Mucosa of descending colon (tissue), 3 donors: ENCODE results near the gene OSBPL8. TPM values are rescaled to one million over a fixed set of nuclear protein-coding genes. Genes with fewer than 3 reads are reported as not detected.
"Not testable (repeated sequence)": the region's sequence is repeated elsewhere in the genome, so short reads cannot be mapped to it uniquely, and the experiment has no call there.

Experiments used
- ATAC-seq: fragments of 200-7000 bp; cut with Tn5 transposase; one replicate; pipeline ENCODE4 v1.9.1; 2020; ENCODE audit warnings: mild to moderate bottlenecking, moderate library complexity
- DNase-seq, 3 donors: peaks; one replicate each; pipeline ENCODE4 v3.0.0-alpha.2; 2020
- H3K36me3 ChIP-seq: fragments of 200-600 bp; one replicate; pipeline ENCODE4 v1.8.0; 2021; ENCODE audit warnings: low read depth, mild to moderate bottlenecking
- H3K4me1 ChIP-seq: fragments of 200-600 bp; one replicate; pipeline ENCODE4 v1.8.0; 2021; ENCODE audit warnings: low read depth, mild to moderate bottlenecking
- H3K4me3 ChIP-seq: fragments of 200-600 bp; one replicate; pipeline ENCODE4 v1.8.0; 2021; ENCODE audit warnings: mild to moderate bottlenecking
- H3K9me3 ChIP-seq: fragments of 200-600 bp; one replicate; pipeline ENCODE4 v1.8.0; 2021; ENCODE audit warnings: mild to moderate bottlenecking
- intact Hi-C, 2 donors: fragments of 100-400 bp; cut with DNase I in 1 of 2; cut with micrococcal nuclease in 1 of 2; formaldehyde crosslinking; loops; one replicate each; pipeline versions ENCODE4 v1.11.0 to v1.11.1; 2022; cut with DNase I, micrococcal nuclease
- total RNA-seq, 3 donors: library from RNA; stranded (reverse); fragmentation: NEBNext Ultra II Directional in 2 of 3; extraction: Animal tissue kit (Norgen Biotek cat#: 25700) in 2 of 3; gene quantifications; one replicate each; pipeline versions ENCODE4 v1.2.1 to v1.2.4, GENCODE V29; 2021 to 2023
- TF ChIP-seq, protein P1 (sequence below): fragments of 200-600 bp; IDR thresholded peaks from one replicate; pipeline ENCODE4 v1.8.0; 2022; ENCODE audit warnings: antibody characterized with exemption, mild to moderate bottlenecking
- donor health status: DM: no; HTN: no; CAD: no; lungs with moderate emphysema.
- donor health status: DM: no; HTN: no; CAD: no.
- donor health status: DM: no; HTN: yes; CAD: no.

The OSBPL8 gene
- total RNA-seq, 3 donors from 2014 or later = 26.3 to 56.0 (median 26.9) TPM

DNA sequence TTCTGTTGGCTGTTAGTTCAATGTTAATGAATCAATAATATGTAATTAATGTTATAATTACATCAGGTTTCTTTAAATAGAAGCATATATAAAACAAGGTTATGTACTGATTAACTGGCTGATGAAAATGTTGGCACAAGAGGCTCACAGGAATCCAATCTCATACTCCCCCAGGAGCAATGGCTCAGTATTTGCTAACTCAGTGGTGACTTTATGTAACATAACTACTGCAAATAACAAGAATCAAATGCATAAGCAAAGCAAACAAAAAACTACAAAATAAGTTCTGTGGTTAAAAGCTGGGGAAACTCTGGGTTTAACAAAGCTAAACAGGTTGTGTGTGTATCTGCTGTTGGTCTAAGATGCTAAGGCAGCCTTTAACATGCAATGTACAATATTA lies 183.6 kb downstream of the OSBPL8 start:
- Histone ChIP-seq H3K9me3 (no peaks in the 10 kb centered on the region), H3K4me1 (no peaks in the 10 kb centered on the region), H3K4me3 (no peak overlapping the region), H3K36me3 (no peaks in the 10 kb centered on the region)
- DNase-seq = no peak
- ATAC-seq = no peak
- TF ChIP-seq, protein P1, sequence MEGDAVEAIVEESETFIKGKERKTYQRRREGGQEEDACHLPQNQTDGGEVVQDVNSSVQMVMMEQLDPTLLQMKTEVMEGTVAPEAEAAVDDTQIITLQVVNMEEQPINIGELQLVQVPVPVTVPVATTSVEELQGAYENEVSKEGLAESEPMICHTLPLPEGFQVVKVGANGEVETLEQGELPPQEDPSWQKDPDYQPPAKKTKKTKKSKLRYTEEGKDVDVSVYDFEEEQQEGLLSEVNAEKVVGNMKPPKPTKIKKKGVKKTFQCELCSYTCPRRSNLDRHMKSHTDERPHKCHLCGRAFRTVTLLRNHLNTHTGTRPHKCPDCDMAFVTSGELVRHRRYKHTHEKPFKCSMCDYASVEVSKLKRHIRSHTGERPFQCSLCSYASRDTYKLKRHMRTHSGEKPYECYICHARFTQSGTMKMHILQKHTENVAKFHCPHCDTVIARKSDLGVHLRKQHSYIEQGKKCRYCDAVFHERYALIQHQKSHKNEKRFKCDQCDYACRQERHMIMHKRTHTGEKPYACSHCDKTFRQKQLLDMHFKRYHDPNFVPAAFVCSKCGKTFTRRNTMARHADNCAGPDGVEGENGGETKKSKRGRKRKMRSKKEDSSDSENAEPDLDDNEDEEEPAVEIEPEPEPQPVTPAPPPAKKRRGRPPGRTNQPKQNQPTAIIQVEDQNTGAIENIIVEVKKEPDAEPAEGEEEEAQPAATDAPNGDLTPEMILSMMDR = no peak
- intact Hi-C loops = no loop called here

DNA sequence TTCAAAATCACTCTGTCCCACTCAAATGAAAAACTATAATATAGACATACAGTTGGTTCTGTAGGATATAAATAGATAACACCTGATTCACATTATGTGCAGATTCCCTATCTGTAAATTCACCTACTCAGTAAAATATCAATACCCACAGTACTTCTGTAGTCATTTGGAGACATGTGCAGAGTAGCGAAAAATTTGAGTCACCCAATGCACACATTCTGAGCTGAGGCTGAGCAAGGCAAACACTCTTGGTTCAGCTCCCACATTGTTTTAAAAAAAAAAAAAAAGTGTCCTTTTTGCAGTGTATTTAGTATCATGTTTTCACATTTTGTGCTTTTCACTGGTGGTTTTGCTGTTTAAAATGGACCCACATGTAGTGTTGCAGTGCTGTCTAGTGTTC lies 184.1 kb downstream of the OSBPL8 start:
- ATAC-seq (no peak), DNase-seq (no peak)
- Histone ChIP-seq H3K4me3 (no peak overlapping the region), H3K36me3 (no peaks in the 10 kb centered on the region), H3K4me1 (no peaks in the 10 kb centered on the region), H3K9me3 (no peaks in the 10 kb centered on the region)
- TF ChIP-seq, protein P1 = no peak
- intact Hi-C loops = no loop called here

DNA sequence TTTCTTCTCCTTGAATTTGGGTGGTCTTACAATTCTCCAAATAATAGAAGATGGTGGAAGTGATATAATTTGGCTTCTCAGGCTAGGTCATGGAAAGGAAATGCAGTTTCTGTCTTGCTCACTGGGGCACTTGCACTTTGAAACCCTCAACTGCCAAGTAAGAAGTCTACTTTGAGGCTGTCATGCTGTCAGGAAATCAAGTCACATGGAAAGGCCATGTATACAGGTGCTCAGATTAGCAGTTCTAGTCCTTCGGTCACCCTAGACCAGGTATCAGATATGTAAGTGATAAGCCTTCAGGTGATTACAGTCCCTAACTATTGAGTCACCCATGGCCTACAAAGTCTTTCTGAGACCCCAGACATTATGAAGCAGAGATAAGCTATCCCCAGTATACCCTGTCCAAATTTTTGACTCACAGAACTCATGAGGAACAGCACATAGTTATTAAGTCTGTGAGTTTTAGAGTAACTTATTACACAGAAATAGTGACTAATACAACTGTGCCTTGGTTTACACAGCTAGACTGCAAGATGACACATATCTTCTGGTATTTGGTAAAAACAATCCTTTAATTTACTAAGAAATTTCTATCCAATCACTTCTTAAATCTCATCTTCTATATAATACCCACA lies 185.1 kb downstream of the OSBPL8 start:
- ATAC-seq (no peak), DNase-seq (no peak)
- Histone ChIP-seq H3K9me3 (no peaks in the 10 kb centered on the region), H3K4me3 (no peak overlapping the region), H3K4me1 (no peaks in the 10 kb centered on the region), H3K36me3 (no peaks in the 10 kb centered on the region)
- intact Hi-C loops = no loop called here
- TF ChIP-seq, protein P1 = no peak

DNA sequence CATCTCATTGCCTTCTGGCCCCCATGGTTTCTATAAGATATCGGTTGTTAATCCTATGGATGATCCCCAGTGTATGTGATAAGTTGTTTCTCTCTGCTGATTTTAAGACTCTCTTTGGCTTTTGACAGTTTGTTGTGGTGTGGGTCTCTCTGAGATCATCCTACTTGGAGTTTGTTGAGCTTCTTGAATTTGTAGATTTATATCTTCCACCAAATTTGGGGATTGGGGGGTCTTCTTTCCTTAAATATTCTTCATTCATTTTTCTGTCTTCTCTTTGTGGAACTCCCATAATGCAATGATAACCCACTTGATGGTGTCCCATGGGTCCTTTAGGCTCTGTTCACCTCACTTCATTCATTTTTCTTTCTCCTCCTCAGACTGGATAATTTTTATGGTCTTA lies 191.3 kb downstream of the OSBPL8 start:
- H3K9me3 ChIP-seq = peaks cover 4% of the 10 kb centered on the region
- no peaks in the 10 kb centered on the region for H3K4me1 ChIP-seq
- DNase-seq (no peak), ATAC-seq (no peak)
- H3K4me3 ChIP-seq = no peak overlapping the region
- intact Hi-C loops = no loop called here
- TF ChIP-seq, protein P1 = no peak
- H3K36me3 ChIP-seq = no peaks in the 10 kb centered on the region

DNA sequence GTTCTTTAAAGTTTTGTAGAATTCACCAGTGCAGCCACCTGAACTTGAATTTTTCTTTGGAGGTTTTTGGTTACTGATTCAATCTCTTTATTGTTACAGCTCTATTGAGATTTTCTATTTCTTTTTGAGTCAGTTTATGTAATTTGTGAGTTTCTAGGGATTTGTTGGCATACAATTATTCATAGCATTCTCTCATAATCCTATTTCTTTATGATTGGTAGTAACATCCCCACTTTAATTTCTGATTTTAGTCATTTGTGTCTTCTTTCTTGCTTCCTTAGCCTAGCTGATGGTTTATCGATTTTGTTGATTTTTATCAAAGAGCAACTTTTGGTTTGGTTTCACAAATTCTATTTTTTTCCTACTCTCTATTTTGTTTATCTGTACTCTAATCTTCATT lies 193.4 kb downstream of the OSBPL8 start:
- intact Hi-C loops = no loop called here
- DNase-seq (no peak), ATAC-seq (no peak)
- TF ChIP-seq, protein P1 = no peak
- H3K9me3 ChIP-seq = peaks cover 4% of the 10 kb centered on the region
- no peaks in the 10 kb centered on the region for H3K4me1 ChIP-seq
- H3K4me3 ChIP-seq = no peak overlapping the region
- H3K36me3 ChIP-seq = no peaks in the 10 kb centered on the region

DNA sequence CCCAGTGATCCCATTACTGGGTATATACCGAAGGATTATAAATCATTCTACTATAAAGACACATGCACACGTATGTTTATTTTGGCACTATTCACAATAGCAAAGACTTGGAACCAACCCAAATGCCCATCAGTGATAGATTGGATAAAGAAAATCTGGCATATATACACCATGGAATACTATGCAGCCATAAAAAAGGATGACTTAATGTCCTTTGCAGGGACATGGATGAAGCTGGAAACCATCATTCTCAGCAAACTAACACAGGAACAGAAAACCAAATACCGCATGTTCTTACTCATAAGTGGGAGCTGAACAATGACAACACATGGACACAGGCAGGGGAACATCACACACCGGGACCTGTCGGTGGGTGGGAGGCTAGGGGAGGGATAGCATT lies 195.4 kb downstream of the OSBPL8 start:
- H3K4me1 ChIP-seq, H3K36me3 ChIP-seq, ATAC-seq, H3K4me3 ChIP-seq, intact Hi-C loops, DNase-seq, H3K9me3 ChIP-seq: not testable (repeated sequence)
